HTERT RPE-1 (cell line): ENCODE measurements around the gene DYDC2.
"Not testable (repeated sequence)": the region's sequence is repeated elsewhere in the genome, so short reads cannot be mapped to it uniquely, and the experiment has no call there.

ENCODE experiments used
- in situ Hi-C: fragments of 300-500 bp; cut with MboI; formaldehyde crosslinking; loops from 4 replicates; pipeline ENCODE4 v1.14.3; 2020; ENCODE audit warnings: low sequenced_read_pairs

Gene DYDC2

DNA sequence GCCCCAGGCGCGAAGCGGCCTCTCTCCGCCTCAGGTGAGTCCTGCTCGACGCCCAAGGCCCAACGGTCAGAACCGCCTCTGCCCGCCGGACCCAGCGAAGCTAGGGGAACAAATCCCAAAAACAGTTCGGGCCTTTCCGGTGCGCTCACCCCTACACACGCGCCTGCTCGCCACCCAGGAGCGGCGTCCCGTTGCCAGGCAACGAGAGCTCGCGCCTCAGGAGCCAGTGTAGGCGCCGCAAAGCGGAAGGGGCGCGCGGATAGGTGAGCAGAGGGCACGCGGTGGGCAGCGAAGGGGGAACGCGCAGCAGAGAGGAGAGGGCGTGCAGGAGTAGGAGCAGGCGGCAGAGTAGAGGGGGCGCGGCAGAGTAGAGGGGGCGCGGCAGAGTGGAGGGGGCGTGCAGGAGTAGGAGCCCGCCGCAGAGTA lies at the start of gene DYDC2, which contains the start of gene DYDC1:
DYDC2 (plus strand) TSS at position 219 of the 426 bp plus-strand sequence. CDS start 5,663 bp downstream, outside the sequence.
DYDC1 (minus strand) TSS at position 193 of the 426 bp plus-strand sequence. CDS start 4,154 bp downstream, outside the sequence.
- in situ Hi-C loops = no loop called here

DNA sequence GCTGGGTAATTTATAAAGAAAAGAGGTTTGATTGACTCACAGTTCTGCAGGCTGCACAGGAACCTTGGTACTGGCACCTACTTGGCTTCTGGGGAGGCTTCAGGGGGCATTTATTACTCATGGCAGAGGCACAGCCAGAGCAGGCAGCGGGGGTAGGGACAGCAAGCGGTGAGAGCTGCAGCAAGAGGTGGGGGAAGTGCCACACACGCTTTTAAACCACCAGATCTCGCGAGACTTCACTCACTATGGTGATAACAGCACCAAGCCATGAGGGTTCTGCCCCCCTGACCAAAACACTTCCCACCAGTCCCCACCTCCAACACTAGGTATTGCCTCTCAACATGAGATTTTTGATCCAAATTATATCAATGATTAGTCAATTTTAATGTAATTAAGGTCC lies 43.1 kb upstream of the DYDC2 start:
- in situ Hi-C loops = no loop called here

DNA sequence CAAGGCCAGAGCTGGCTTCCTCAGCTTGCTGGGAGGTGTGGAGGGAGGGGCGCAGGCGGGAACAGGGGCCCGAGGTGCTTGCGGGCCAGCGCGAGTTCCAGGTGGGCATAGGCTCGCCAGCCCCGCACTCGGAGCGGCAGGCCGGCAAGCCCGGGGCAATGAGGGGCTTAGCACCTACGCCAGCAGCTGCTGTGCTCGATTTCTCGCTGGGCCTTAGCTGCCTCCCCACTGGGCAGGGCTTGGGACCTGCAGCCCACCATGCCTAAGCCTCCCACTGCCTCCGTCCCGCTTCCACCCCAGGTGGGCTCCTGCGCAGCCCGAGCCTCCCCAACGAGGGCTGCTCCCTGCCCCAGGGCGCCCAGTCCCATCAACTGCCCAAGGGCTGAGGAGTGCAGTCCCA lies 41.2 kb upstream of the DYDC2 start:
- in situ Hi-C loops = no loop called here

- in situ Hi-C loops = no loop called here
Observed at GRCh38 chr10:80318742-80319141, 37.8 kb upstream of the DYDC2 start.

DNA sequence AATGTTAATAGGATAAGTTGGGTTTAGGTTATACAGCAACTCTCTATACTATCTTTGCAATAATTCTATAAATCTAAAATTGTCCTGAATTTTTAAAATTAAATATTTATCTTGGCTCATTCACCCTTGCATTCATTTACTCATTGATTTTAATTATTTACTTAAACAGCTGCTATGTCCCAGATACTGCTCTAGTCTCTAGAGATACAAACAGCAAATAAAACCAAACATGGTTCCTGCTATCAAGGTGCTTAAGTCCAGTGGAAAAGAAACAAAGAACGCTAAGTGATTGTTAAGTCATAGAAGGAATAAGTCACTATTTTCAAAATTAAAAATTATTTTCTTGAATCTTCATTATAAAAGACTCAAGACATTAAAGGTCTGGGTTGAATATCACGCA lies 37.3 kb upstream of the DYDC2 start:
- in situ Hi-C loops = no loop called here

DNA sequence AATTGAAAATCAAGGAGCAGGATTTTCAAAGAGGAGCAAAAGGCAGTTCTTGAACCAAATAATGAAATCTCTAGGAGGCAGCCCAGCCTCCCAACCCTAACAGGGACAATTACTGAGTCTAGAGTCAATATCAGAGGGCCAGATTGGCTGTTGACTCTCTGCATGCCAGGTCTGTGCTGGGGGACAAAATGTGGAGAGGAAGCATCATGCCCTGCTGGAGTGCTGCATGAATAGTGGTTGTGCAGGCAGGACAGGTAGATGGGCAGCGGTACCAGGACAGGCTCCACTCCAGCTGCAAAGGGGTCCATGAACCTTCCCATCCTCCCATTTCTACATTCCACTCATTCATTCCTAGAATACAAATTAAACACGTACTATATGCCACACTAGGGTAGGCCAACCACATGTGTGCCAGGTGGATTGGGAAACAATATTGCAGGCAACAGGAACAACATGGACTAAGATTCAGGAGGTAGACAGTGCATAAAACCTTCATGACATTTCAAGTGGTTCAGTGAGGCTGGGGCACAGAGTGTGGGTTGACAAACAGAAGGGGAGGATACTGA lies 36.8 kb upstream of the DYDC2 start:
- in situ Hi-C loops = no loop called here

DNA sequence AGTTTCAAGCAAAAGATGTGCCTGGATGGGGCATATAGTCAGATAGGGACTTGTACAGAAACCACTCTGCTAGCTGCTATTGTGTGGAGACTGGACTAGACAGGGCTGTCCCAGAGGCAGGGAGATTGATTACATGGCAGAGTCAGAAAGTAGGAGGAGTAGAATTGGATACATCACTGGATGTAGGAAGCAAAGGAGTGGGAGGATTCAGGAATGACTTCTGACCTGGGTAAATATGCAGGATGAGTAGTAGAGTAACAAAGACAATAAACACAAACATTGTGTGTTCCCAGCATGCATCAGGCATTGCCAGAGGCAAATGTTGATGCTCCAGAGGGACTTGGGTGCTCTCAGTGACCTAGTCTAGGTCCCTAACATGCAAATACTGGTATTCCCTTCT lies 36.2 kb upstream of the DYDC2 start:
- in situ Hi-C loops = no loop called here

GRCh38 chr10:80321183-80321582 lies 35.4 kb upstream of the DYDC2 start:
- in situ Hi-C loops = no loop called here

DNA sequence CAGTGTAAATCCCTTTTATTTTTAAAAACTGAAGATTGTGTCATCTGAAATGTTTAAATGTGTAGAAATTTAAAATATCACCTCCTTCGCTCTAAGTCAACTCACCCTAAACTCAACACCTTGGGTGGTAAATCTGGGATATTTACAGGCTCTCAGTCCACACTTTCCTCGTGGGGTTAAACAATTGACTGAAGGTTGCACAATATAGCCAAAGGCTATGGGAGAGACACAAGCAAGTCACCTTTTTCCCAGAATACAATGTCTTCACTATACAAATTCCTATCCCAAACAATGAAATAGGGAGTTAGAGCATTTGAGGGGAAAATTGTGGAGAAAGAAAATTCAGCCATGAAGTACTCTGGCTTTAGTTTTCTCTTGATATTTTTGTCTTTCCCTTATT lies 34.4 kb upstream of the DYDC2 start:
- in situ Hi-C loops = no loop called here

GRCh38 chr10:80322711-80323110 lies 33.9 kb upstream of the DYDC2 start:
- in situ Hi-C loops = no loop called here

DNA sequence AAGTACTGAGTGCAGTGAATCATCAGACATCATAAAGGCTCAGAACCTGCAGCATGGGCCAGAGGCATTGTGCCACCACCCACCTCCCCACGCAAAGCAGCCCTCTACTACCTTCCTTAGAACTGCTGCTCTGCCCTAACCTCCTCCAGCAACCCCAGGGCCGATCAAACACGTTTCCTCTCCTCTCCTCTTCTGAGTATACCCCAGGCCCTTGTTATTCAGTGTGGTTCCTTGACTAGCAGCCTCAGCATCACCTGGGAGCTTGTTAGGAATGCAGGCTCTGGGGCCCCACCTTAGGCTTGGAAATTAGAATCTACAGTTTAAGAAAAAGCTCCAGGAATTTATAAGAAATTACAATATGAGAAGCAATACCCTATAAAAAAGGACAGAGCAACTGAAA lies 33.3 kb upstream of the DYDC2 start:
- in situ Hi-C loops = no loop called here

- in situ Hi-C loops = no loop called here
Observed at GRCh38 chr10:80324086-80324485, 32.5 kb upstream of the DYDC2 start.

GRCh38 chr10:80324891-80325364 lies 31.7 kb upstream of the DYDC2 start:
- in situ Hi-C loops = no loop called here

DNA sequence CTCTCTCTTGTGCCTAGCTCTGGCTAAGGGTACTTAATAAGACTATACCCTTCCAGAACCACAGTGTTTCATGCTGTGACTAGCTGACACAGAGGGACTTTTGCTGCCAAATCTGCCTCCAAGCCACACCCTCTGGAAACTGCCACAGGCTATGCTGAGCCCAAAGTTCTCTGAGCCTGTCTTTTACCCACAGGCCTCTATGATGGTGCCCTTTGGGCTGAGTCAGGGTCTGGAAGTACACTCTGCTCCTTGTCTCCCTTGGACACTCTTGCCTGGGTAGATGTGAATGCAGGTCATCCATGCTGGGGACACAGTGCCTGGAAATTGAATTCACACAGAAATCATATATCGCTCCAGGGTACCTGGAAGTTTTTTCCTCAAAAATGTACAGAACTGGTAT lies 22.6 kb upstream of the DYDC2 start:
- in situ Hi-C loops = no loop called here

GRCh38 chr10:80344276-80344675 lies 12.3 kb upstream of the DYDC2 start:
- in situ Hi-C loops = no loop called here

GRCh38 chr10:80344912-80345311 lies 11.7 kb upstream of the DYDC2 start:
- in situ Hi-C loops = no loop called here

DNA sequence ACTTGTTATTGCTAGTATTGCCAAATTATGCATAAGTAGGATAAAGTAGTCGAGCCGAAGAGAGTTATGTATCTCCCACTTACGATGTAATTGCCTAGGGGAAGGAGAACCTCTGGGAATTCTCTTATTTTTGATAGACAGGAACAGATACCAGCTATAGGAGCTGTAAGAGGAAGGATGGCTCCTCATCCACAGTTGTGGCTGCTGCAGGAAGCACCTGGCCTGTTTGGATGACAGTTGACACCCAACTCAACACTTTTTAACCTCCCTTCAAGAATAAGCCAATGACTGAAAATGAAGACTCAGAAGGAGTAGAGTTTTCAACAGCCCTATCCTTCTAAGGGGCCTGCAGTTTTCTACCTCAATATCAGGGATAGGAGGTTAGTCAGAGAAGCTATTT lies 6.3 kb upstream of the DYDC2 start:
- in situ Hi-C loops = no loop called here

DNA sequence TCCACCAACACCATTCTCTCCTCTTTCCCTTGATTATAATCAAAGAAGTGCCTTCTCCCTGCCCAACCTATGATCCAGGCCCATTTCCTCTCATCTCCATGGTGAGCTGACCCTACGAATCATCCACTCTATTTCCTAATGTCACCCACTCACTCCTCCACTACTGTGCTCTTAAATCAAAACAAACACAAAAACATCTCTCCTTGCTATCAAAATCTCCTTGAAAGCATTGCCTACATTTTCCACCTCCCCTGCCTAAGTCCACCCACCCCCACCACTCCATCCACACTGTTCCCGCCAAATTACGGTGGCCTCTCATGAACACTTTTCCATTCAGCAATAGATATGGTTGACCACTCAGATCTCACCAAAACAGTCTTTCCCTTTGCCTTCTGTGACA lies 5.4 kb upstream of the DYDC2 start:
- in situ Hi-C loops = no loop called here

DNA sequence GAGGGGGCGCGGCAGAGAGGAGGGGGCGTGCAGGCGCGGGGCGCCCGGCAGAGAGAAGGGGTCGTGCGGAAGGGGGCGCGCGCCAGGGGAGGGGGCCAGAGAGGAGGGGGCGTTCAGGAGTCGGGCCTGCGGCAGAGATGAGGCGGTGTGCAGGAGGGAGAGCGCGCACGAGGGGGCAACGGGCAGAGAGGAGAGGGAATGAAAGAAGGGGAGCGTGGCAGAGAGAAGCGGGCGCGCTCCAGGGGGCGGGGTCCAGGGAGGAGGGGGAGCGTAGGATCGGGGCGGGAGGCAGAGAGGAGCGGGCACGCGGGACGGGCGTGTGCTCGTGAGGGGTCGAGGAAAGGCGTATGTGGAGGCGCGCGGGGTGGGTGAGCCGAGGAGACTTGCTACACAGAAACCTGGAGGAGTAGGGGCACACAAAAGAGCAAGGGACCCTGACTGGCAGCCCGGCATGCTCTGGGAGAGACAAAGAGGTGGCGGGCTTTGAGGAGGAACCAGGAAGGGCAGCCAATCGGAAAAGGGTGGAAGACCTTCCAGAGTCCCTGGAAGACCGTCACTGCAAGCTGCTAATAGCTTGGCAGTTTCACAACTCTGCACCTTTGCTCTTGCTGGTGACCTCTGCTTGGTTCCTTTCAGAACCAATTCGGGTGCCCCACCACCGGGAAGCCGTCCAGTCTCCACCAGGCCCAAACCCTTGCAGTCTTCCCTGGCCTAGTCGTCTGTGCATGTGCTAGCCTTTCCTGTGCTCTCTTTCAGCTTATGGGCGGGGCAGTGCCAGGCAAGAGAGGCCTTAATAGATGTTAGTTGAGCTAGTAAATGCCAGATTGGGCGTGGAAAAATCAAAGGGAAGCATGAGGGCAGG lies 639 bp downstream of the DYDC2 start:
- in situ Hi-C loops = no loop called here

GRCh38 chr10:80357851-80358125 lies 1.2 kb downstream of the DYDC2 start:
- in situ Hi-C loops = no loop called here

- in situ Hi-C loops = not testable (repeated sequence)
Observed at GRCh38 chr10:80358925-80359324, 2.3 kb downstream of the DYDC2 start.

GRCh38 chr10:80359644-80360043 lies 3.1 kb downstream of the DYDC2 start:
- in situ Hi-C loops = no loop called here
